HG03378 (cell line): ENCODE results near the gene NPAT.
"Not testable (repeated sequence)": the region's sequence is repeated elsewhere in the genome, so short reads cannot be mapped to it uniquely, and the experiment has no call there.

Experiments used
- ATAC-seq: cut with Tn5 transposase; IDR thresholded peaks from one replicate; pipeline ENCODE4 v1.9.1; 2021; ENCODE audit warnings: mild to moderate bottlenecking, moderate library complexity; ENCODE audit not compliant: unreplicated experiment

The NPAT gene

GRCh38 chr11:108160970-108161566 is 61.4 kb downstream of the NPAT start:
- peak; percentile 98 for ATAC-seq

GRCh38 chr11:108154591-108154990 is 67.8 kb downstream of the NPAT start:
- ATAC-seq, result no peak

- no peak for ATAC-seq
These were observed 73.9 kb downstream of the NPAT start for GRCh38 chr11:108148556-108148955.

DNA sequence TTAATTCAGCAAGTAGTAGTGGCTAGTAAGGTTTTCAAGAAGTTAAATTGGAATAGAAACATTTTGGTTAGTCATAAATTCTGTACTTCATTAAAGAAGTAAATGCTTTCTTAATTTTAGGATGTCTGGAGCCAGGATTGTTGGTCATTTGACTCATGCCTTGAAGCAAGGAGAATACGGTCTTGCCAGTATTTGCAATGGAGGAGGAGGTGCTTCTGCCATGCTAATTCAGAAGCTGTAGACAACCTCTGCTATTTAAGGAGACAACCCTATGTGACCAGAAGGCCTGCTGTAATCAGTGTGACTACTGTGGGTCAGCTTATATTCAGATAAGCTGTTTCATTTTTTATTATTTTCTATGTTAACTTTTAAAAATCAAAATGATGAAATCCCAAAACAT is 75.3 kb downstream of the NPAT start:
- ATAC-seq, result no peak

- ATAC-seq, result no peak
These were observed 77.8 kb downstream of the NPAT start for GRCh38 chr11:108144615-108145014.

GRCh38 chr11:108142304-108142703 is 80.1 kb downstream of the NPAT start:
- no peak for ATAC-seq

DNA sequence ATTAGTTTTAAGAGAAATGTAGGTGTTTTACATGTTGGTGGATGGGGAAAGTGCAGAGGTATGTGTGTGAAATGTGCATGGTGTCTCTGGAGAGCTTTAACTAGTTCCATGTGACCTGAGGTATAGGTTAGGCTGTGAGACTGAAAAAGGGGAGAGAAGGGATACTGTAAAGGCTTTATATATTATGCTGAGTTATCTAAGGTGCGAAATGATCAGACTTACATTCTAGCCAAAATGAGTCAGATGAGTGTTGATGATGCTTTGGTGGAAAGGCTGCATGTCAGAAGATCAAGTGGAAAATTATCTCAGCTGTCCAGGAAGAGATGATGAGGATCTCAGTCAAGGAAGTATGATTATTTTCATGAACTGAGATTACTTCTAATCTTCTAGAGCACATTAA is 85.2 kb downstream of the NPAT start:
- ATAC-seq, result no peak

GRCh38 chr11:108135845-108136544 is 86.4 kb downstream of the NPAT start:
- ATAC-seq, result peak; percentile 72

DNA sequence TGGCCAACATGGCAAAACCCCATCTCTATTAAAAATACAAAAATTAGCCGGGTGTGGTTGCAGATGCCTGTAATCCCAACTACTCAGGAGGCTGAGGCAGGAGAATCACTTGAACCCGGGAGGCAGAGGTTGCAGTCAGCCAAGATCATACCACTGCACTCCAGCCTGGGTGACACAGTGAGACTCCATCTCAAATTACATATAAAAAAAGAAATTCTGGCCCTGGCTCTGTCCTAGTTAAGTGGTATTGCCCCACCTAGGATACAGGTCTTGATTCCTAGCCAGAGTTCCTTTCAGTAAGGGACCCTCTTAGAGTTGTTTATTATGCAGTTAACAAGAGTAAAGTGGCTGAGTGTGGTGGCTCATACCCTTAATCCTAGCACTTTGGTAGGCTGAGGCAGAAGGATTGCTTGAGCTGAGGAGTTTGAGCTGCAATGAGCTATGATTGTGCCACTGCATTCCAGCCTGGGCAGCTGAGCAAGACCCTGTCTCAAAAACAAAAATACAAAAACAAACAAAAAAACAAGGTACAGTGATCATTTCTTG is 89.4 kb downstream of the NPAT start:
- ATAC-seq, result not testable (repeated sequence)

DNA sequence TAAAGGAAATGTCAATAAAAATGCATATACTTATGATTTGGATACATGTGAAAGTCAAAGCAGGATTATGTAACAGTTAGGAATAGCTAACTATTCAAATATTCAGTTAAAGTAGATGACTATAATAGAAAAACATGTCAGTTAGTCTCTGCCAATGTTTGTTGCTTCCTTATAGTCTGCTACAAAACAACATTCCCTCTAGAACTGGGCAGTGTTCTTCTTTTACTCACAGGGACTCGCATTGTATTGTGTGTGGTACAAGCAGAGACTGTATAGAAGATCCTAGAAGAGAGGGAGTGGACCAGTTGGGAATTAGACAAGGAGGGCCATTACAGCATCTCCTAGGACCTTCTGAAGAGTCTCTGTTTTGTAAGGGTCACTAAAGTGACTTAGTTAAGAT is 90.4 kb downstream of the NPAT start:
- ATAC-seq, result no peak

- ATAC-seq, result no peak
These were observed 93.7 kb downstream of the NPAT start for GRCh38 chr11:108128772-108129171.

DNA sequence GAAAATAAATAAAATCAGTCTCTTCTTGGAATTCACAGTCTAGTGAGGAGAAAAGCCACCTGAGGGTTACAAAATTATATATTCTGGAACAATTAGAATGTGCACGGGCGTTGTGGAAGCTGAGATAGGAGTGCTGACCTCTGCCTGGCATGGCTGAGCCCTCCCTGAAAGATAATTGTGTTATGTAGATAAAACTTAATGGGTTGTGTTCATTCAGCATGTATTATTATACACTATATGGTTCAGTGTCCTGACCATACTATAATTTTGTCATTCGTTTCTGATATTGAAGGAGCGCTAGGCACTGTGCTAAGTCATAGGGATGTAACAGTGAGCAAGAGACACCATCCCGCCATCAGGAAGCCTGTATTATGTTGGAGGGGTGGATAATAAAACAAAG is 97.3 kb downstream of the NPAT start:
- ATAC-seq, result no peak

DNA sequence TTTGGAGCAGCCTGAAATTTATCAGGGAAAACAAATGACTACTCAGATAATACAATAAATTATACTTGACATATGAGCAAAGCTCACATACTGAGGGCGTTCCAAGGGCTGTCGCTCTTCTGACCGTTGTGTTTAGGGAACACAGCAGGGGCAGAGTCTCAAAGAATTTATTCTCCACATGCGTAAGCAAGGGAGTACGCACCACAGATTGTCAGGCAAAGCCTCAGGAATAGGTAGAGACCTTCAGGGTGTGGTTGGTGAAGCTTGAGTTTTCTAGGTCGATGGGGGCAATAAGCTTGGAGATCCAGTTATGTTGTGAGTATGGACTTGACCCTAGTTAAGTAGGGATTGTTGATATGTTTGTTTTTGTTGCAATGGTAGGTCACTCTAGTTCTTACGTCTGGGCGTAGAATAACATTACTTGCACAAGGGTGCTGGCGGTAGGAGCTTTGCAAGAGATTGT is 100.2 kb downstream of the NPAT start:
- ATAC-seq, result no peak

DNA sequence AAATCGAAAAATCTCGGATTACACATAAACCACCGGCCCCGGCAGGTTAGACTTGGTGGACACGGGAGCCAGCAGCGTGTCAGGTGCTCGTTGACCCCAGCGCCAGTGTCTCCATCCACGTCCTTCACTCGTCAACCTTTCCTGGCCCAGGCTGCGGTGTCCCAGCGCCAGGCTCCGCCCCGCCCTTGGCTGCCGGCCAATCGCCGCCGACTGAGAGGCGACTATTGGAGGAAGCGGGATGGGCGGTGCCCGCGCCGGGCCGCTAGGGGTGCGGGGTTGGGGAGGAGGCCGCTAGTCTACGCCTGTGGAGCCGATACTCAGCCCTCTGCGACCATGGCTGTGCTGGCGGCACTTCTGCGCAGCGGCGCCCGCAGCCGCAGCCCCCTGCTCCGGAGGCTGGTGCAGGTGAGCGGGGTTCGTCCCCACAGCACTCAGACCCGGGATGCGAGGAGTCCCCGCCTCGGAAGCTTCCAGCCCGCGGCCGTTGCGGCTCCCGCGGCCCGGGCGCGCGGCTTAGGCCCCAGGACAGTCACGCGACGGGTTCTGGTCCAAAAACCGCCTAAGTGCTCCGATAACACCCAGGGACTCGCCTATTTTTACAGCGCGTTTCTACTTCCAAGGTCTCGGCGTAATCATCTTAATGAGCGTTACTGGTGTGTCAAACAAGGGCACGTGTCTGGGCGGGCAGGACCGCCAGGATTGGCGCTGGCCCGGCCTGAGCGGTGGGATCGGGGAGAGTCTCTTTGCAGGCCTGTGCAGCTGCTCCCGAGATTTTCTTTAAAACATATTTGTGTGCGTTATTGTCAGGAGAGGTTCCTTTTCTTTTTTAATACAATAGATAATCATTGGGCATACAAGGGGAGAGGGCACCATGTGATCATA is 100.9 kb downstream of the NPAT start, which contains the start of gene ACAT1:
Gene ACAT1 (plus strand): TSS at position 294 of the 882 bp plus-strand sequence. CDS start 40 bp downstream, at position 334.
- ATAC-seq, result peak; percentile 88

GRCh38 chr11:108120936-108121273 is 101.5 kb downstream of the NPAT start:
- ATAC-seq, result not testable (repeated sequence)

GRCh38 chr11:108117746-108118371 is 104.6 kb downstream of the NPAT start:
- no peak for ATAC-seq

DNA sequence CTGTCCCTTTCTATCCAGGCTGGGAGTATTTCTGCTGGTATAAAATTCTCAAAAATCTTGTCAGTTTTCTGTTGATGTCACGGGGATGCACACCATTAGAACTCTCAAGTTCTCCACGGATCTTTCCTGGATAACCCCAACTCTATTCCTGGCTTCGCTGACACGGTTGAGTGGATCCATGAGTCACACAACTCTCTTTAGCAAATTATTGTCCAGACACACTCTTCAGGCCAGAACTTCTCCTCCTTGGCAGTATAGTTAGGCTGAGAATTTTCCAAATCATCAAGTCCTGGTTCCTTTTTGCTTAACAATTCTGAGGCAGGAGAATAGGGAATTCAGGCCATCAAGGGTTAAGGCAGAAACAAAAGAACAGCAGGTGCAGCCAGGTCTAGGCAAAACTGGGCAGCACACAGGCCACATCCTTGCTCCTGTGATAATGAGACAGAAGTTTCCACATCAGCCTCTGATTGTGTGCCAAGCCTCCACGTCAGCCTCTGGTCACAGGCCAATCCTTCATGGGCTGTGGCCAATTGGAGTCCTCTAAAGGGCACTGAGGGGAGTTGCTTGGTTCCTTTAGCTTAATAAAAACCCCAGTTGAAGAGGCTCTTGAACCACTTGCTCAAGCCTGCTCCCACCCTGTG is 106.8 kb downstream of the NPAT start:
- no peak for ATAC-seq

DNA sequence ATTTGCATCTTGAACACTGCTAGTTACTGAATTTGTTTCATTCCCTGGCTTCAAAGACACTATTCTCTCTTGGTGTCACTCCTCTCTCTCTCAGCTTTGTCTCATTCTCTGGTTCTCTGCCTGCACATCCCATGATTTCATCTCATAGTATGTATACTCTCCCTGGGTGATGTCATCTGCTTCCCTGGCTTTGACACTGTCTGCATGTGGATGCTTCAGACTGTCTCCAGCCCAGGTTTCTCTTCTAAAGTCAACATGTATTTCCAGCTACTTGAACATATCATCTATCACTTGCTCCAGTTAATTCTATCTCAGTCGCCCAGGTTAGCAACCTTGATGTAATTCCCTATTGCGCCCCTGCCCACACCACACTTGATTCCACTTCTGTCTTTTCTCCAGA is 110.4 kb downstream of the NPAT start:
- no peak for ATAC-seq

- no peak for ATAC-seq
These were observed 111.3 kb downstream of the NPAT start for GRCh38 chr11:108111126-108111525.
